Activated T-helper 17 cell treated with anti-CD3 and anti-CD28 coated beads, Interleukin-2, amount 50 U/mL, for 72 hours (primary cell): ENCODE data around the gene RETREG2. TPM values are rescaled to one million over a fixed set of nuclear protein-coding genes. Genes with fewer than 3 reads are reported as not detected.

ENCODE experiments used
- ATAC-seq: fragments of 150-1000 bp; cut with Tn5 transposase; replicated peaks from 2 replicates; pipeline ENCODE4 v1.10.0; 2021; ENCODE audit warnings: mild to moderate bottlenecking, moderate library complexity
- H3K27ac Mint-ChIP-seq: one replicate; pipeline ENCODE4 v1.8.0; 2022; ENCODE audit warnings: mixed read lengths
- H3K27me3 Mint-ChIP-seq: one replicate; pipeline ENCODE4 v1.8.0; 2022; ENCODE audit warnings: mixed read lengths
- H3K36me3 Mint-ChIP-seq: one replicate; pipeline ENCODE4 v1.8.0; 2022; ENCODE audit warnings: low read depth, mild to moderate bottlenecking, mixed read lengths
- H3K4me1 Mint-ChIP-seq: one replicate; pipeline ENCODE4 v1.8.0; 2022; ENCODE audit warnings: mixed read lengths
- H3K4me3 Mint-ChIP-seq: one replicate; pipeline ENCODE4 v1.8.0; 2022; ENCODE audit warnings: mild to moderate bottlenecking, mixed read lengths
- H3K9me3 Mint-ChIP-seq: one replicate; pipeline ENCODE4 v1.8.0; 2022; ENCODE audit warnings: mixed read lengths
- total RNA-seq, 2 donors: library from RNA; stranded (reverse); gene quantifications; one replicate each; pipeline ENCODE4 v1.2.3, GENCODE V29; 2022

RETREG2 gene, protein sequence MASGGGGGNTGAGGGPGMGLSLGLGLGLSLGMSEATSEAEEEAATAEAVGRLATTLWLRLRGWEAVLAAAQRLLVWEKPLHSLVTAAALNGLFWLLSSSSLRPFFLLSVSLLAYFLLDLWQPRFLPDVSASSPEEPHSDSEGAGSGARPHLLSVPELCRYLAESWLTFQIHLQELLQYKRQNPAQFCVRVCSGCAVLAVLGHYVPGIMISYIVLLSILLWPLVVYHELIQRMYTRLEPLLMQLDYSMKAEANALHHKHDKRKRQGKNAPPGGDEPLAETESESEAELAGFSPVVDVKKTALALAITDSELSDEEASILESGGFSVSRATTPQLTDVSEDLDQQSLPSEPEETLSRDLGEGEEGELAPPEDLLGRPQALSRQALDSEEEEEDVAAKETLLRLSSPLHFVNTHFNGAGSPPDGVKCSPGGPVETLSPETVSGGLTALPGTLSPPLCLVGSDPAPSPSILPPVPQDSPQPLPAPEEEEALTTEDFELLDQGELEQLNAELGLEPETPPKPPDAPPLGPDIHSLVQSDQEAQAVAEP
- total RNA-seq = 100 to 1,000 TPM; 104 to 148 TPM

- peaks cover 89% of the 10 kb centered on the region for H3K36me3 Mint-ChIP-seq
- peak within 1 kb of the TSS; percentile 99 for H3K4me3 Mint-ChIP-seq
Measured at GRCh38 chr2:219177552-219178376, at the start of gene RETREG2. RETREG2 (plus strand) TSS chr2:219178275; CDS start chr2:219178353, 78 bp downstream.

GRCh38 chr2:219128396-219128795, 49.7 kb upstream of the RETREG2 start:
- no peaks in the 10 kb centered on the region for H3K36me3 Mint-ChIP-seq
- H3K27ac Mint-ChIP-seq = no peak overlapping the region
- H3K4me3 Mint-ChIP-seq = no peak overlapping the region
- H3K9me3 Mint-ChIP-seq = no peaks in the 10 kb centered on the region
- H3K4me1 Mint-ChIP-seq = peaks cover 16% of the 10 kb centered on the region
- H3K27me3 Mint-ChIP-seq = no peaks in the 10 kb centered on the region
- ATAC-seq = no peak

More at GRCh38 chr2:219177552-219178376, at the start of gene RETREG2:
- H3K27ac Mint-ChIP-seq = peak within 1 kb of the TSS; percentile 98
- H3K4me1 Mint-ChIP-seq = peaks cover 26% of the 10 kb centered on the region
- H3K9me3 Mint-ChIP-seq = no peaks in the 10 kb centered on the region
- H3K27me3 Mint-ChIP-seq = no peaks in the 10 kb centered on the region
- ATAC-seq = peak; percentile 77

GRCh38 chr2:219129589-219129988, 48.5 kb upstream of the RETREG2 start:
- Mint-ChIP-seq H3K27me3 (no peaks in the 10 kb centered on the region), H3K27ac (no peak overlapping the region), H3K4me3 (no peak overlapping the region)

DNA sequence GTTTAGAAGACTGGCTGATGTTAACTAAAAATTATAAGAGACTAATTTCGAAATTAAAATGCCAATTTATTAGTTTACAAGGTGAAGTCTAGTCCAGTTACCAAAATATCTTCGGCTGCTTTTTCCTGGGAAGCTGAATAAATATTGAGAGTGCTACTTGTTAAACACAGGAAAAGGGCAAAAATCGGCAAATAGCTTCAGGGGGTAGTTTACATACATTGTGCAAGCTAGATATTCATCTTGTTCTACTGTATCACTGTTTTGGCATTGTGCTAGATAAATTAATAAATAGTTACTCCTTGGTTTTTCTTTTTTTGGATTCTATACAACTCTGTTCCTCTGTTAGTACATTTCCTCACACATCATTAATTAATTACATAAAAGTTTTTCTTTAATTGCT, 46.7 kb upstream of the RETREG2 start:
- H3K27ac Mint-ChIP-seq = no peak overlapping the region
- H3K4me1 Mint-ChIP-seq = no peaks in the 10 kb centered on the region
- no peaks in the 10 kb centered on the region for H3K9me3 Mint-ChIP-seq
- no peak for ATAC-seq
- H3K4me3 Mint-ChIP-seq = no peak overlapping the region
- no peaks in the 10 kb centered on the region for H3K27me3 Mint-ChIP-seq
- peaks cover 10% of the 10 kb centered on the region for H3K36me3 Mint-ChIP-seq

More at GRCh38 chr2:219129589-219129988, 48.5 kb upstream of the RETREG2 start:
- peaks cover 10% of the 10 kb centered on the region for H3K36me3 Mint-ChIP-seq
- H3K9me3 Mint-ChIP-seq = no peaks in the 10 kb centered on the region
- ATAC-seq = no peak
- peaks cover 10% of the 10 kb centered on the region for H3K4me1 Mint-ChIP-seq

DNA sequence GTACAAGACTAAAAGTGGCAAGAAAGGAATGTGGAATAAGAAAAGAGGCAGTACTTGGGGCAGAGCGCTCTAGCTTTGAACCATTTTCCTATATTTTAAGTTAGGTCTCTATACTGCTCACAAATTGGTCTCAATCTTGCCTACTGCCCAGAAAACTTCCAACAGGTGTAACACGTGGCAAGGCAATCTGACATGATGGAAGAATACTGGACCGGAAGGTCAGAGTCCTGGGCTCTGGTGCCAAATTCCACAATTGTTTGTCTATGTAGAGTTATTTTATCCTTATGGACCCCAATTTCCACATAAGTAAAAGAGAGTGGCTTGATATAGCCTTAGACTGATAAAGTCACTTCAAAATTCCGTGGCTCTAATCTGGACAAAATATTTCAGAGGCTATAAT, 46.3 kb upstream of the RETREG2 start:
- Mint-ChIP-seq H3K9me3 (no peaks in the 10 kb centered on the region), H3K27ac (no peak overlapping the region), H3K4me3 (no peak overlapping the region), H3K4me1 (no peaks in the 10 kb centered on the region), H3K36me3 (peaks cover 10% of the 10 kb centered on the region), H3K27me3 (no peaks in the 10 kb centered on the region)
- ATAC-seq = no peak

GRCh38 chr2:219133976-219134375, 44.1 kb upstream of the RETREG2 start:
- H3K27me3 Mint-ChIP-seq = no peaks in the 10 kb centered on the region
- no peaks in the 10 kb centered on the region for H3K4me1 Mint-ChIP-seq
- H3K36me3 Mint-ChIP-seq = peaks cover 30% of the 10 kb centered on the region
- no peaks in the 10 kb centered on the region for H3K9me3 Mint-ChIP-seq
- ATAC-seq = no peak
- H3K4me3 Mint-ChIP-seq = no peak overlapping the region
- H3K27ac Mint-ChIP-seq = no peak overlapping the region

GRCh38 chr2:219140722-219141121, 37.4 kb upstream of the RETREG2 start:
- H3K4me3 Mint-ChIP-seq = no peak overlapping the region
- no peak for ATAC-seq
- H3K4me1 Mint-ChIP-seq = no peaks in the 10 kb centered on the region
- H3K36me3 Mint-ChIP-seq = peaks cover 86% of the 10 kb centered on the region
- H3K27me3 Mint-ChIP-seq = no peaks in the 10 kb centered on the region
- no peak overlapping the region for H3K27ac Mint-ChIP-seq
- no peaks in the 10 kb centered on the region for H3K9me3 Mint-ChIP-seq

- no peak overlapping the region for H3K27ac Mint-ChIP-seq
- H3K4me3 Mint-ChIP-seq = no peak overlapping the region
- peaks cover 98% of the 10 kb centered on the region for H3K36me3 Mint-ChIP-seq
- no peak for ATAC-seq
- no peaks in the 10 kb centered on the region for H3K27me3 Mint-ChIP-seq
- H3K9me3 Mint-ChIP-seq = no peaks in the 10 kb centered on the region
- H3K4me1 Mint-ChIP-seq = no peaks in the 10 kb centered on the region
Measured at GRCh38 chr2:219142329-219142728, 35.7 kb upstream of the RETREG2 start.

- no peak for ATAC-seq
- Mint-ChIP-seq H3K27ac (no peak overlapping the region), H3K4me1 (no peaks in the 10 kb centered on the region), H3K27me3 (no peaks in the 10 kb centered on the region), H3K4me3 (no peak overlapping the region), H3K36me3 (peaks cover 93% of the 10 kb centered on the region), H3K9me3 (no peaks in the 10 kb centered on the region)
Measured at GRCh38 chr2:219149667-219150066, 28.4 kb upstream of the RETREG2 start.

GRCh38 chr2:219155054-219155644, 22.9 kb upstream of the RETREG2 start:
- Mint-ChIP-seq H3K4me1 (peaks cover 5% of the 10 kb centered on the region), H3K4me3 (no peak overlapping the region), H3K36me3 (peaks cover 63% of the 10 kb centered on the region), H3K27ac (no peak overlapping the region), H3K9me3 (no peaks in the 10 kb centered on the region), H3K27me3 (no peaks in the 10 kb centered on the region)
- peak; percentile 54 for ATAC-seq

DNA sequence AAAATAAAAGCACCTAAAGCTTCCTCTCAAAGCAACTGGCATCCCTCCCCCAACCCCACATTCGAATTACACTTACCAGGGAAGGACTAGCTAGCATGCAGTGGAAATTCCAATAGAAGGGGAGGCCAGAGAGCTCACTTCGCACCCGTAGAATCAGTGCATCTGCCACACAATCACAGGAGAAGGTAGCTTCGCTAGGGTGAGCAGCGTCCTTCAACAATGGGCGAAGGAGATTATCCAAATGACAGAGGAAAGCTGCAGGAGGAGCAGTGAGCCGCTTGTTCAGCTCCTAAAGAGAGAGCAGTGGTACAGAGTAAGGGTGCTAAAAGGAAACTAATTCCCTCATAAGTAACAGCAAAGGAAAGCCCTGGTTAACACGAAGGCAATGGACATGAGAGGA, 20.7 kb upstream of the RETREG2 start:
- Mint-ChIP-seq H3K4me1 (peaks cover 15% of the 10 kb centered on the region), H3K27me3 (no peaks in the 10 kb centered on the region), H3K36me3 (peaks cover 41% of the 10 kb centered on the region), H3K9me3 (no peaks in the 10 kb centered on the region), H3K27ac (no peak overlapping the region), H3K4me3 (no peak overlapping the region)
- ATAC-seq = no peak

- Mint-ChIP-seq H3K36me3 (peaks cover 39% of the 10 kb centered on the region), H3K9me3 (no peaks in the 10 kb centered on the region), H3K27ac (no peak overlapping the region), H3K27me3 (no peaks in the 10 kb centered on the region), H3K4me1 (peaks cover 15% of the 10 kb centered on the region), H3K4me3 (no peak overlapping the region)
- ATAC-seq = no peak
Measured at GRCh38 chr2:219158025-219158424, 20.1 kb upstream of the RETREG2 start.

DNA sequence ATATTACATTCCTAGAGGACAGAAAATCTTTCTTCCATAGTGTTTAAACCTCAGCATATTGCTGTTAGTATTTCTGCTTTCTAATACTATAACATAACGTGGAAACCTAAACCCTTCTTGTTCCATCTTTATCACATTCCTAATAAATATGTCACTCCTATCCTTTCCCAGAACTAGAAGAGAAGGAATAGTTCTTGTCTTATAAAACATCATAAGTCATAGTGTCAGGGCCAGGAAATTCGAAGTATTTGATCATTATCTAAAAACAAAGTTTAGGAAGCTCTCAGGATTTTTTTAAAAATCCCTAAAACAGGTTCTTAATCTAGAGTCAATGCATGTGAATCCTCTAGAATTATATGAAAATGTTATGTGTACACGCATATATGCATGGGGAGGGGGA, 19.5 kb upstream of the RETREG2 start:
- H3K9me3 Mint-ChIP-seq = no peaks in the 10 kb centered on the region
- H3K4me3 Mint-ChIP-seq = peak overlapping the region; percentile 84
- no peaks in the 10 kb centered on the region for H3K27me3 Mint-ChIP-seq
- no peak for ATAC-seq
- peaks cover 34% of the 10 kb centered on the region for H3K36me3 Mint-ChIP-seq
- H3K4me1 Mint-ChIP-seq = peaks cover 15% of the 10 kb centered on the region
- H3K27ac Mint-ChIP-seq = no peak overlapping the region

GRCh38 chr2:219159771-219160185, 18.3 kb upstream of the RETREG2 start:
- ATAC-seq = no peak
- Mint-ChIP-seq H3K27ac (peak overlapping the region; percentile 93), H3K4me3 (peak overlapping the region; percentile 84), H3K36me3 (peaks cover 24% of the 10 kb centered on the region), H3K9me3 (no peaks in the 10 kb centered on the region), H3K27me3 (no peaks in the 10 kb centered on the region), H3K4me1 (peaks cover 15% of the 10 kb centered on the region)
